Subcutaneous preadipocyte (primary cell): ENCODE measurements around the gene RND2. TPM values are rescaled to one million over a fixed set of nuclear protein-coding genes. Genes with fewer than 3 reads are reported as not detected.

Experiments used
- total RNA-seq: library from RNA; depleted of rRNA; stranded (reverse); fragments of >200 nt; gene quantifications from 2 replicates; pipeline ENCODE4 v1.2.3, GENCODE V29; 2012

RND2 gene
- total RNA-seq: under 0.01 and 0.39 TPM in 2 replicates

GRCh38 chr17:43024407-43025289 is at the start of gene RND2:
Gene RND2 (plus strand): TSS chr17:43025231. CDS start chr17:43025348, 117 bp downstream.

DNA sequence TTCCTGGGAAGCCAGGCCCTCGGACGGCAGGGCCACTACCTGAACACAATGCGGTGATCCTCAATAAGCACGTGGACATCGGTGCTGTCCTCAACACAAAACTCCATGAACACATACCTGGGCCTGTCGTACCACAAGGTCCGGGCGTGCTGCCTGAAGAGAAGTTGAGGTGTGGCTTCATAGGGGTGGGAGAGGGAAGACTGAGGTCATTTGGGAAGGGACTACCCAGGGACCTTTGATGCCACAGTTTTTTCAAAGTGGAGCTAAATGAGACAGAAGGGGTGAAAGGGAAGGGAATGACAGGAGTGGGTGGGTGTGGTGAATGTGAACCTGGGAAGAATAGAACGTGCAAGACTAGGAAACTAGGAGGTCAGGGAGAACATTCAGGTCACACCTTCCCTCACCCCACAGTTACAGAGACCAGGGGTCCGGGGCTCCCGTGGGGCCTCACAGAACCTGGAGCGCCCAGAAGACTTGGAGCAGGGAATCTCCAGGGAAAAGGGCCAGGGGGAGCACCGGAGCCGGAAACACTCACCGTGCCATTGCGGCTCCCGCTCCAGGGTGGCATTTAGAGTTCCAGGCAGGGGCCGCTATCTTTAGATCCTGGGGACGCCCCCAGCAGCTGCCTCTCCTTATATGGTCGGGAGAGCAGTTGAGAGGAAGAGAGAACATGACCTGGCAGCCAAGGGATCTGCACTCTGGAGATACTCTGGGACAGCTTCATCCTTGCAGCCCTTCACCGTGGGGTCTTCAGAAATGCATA is 45.3 kb upstream of the RND2 start, which contains the start of gene PTGES3L:
TSS of gene PTGES3L (minus strand) at position 570 of the 763 bp plus-strand sequence. CDS start at position 543, 27 bp downstream.

GRCh38 chr17:42980274-42980765 is 44.7 kb upstream of the RND2 start, which contains the start of gene RUNDC1:
Gene RUNDC1 (plus strand): TSS chr17:42980565. CDS start chr17:42980577, 12 bp downstream.

GRCh38 chr17:42997984-42998938 is 26.8 kb upstream of the RND2 start, which contains the start of gene RPL27:
Gene RPL27 (plus strand): TSS chr17:42998419. CDS start chr17:42998751, 332 bp downstream.

GRCh38 chr17:43006639-43007551 is 18.1 kb upstream of the RND2 start, which contains the start of gene IFI35:
Gene IFI35 (plus strand): TSS chr17:43006784. CDS start chr17:43006948, 164 bp downstream.

GRCh38 chr17:43021741-43022512 is 3.1 kb upstream of the RND2 start, which contains the start of gene VAT1:
Gene VAT1 (minus strand): TSS chr17:43022385. CDS start chr17:43022322, 63 bp downstream.

Other genes starting within 250 kb of the RND2 start
- 0.59 TPM in 1 of 2 replicates, not detected in the other for gene WNK4, start 244.6 kb upstream of the RND2 start, total RNA-seq
- gene COA3, start 226.5 kb upstream of the RND2 start, total RNA-seq: 54.0 and 61.0 TPM in 2 replicates
- gene CNTD1, start 226.4 kb upstream of the RND2 start, total RNA-seq: not detected in 2 replicates
- 63.6 and 66.3 TPM in 2 replicates for gene BECN1, start 200.9 kb upstream of the RND2 start, total RNA-seq
- 101 and 117 TPM in 2 replicates for gene PSME3, start 191.8 kb upstream of the RND2 start, total RNA-seq
- 0.73 and 1.4 TPM in 2 replicates for gene AOC2, start 180.7 kb upstream of the RND2 start, total RNA-seq
- 0.20 and 0.37 TPM in 2 replicates for gene AOC3, start 174.0 kb upstream of the RND2 start, total RNA-seq
- gene G6PC1, start 124.4 kb upstream of the RND2 start, total RNA-seq: not detected in 2 replicates
- gene AARSD1, start 60.8 kb upstream of the RND2 start, total RNA-seq: 14.3 and 15.2 TPM in 2 replicates
- not detected in 2 replicates for gene PTGES3L, start 45.2 kb upstream of the RND2 start, total RNA-seq
- 4.8 and 7.2 TPM in 2 replicates for gene RUNDC1, start 44.7 kb upstream of the RND2 start, total RNA-seq
- gene RPL27, start 26.8 kb upstream of the RND2 start, total RNA-seq: 1,167 and 2,306 TPM in 2 replicates
- 17.2 and 33.1 TPM in 2 replicates for gene IFI35, start 18.4 kb upstream of the RND2 start, total RNA-seq
- gene VAT1, start 2.8 kb upstream of the RND2 start, total RNA-seq: 304 and 349 TPM in 2 replicates
- 18.4 and 36.2 TPM in 2 replicates for gene BRCA1, start 100.1 kb downstream of the RND2 start, total RNA-seq
- 64.3 and 79.2 TPM in 2 replicates for gene NBR1, start 146.0 kb downstream of the RND2 start, total RNA-seq
- gene TMEM106A, start 186.6 kb downstream of the RND2 start, total RNA-seq: 4.0 and 4.5 TPM in 2 replicates
- gene CCDC200, start 203.4 kb downstream of the RND2 start, total RNA-seq: 0.37 TPM in 1 of 2 replicates, not detected in the other
- gene RNU2-1, start 208.7 kb downstream of the RND2 start, total RNA-seq: not detected in 2 replicates